Sigmoid colon (tissue), 7 donors: Measurements from ENCODE around the gene PRKAG2. TPM values are rescaled to one million over a fixed set of nuclear protein-coding genes. Genes with fewer than 3 reads are reported as not detected.

Experiments
- DNase-seq: peaks from one replicate; pipeline ENCODE4 v3.0.0-alpha.2; 2019
- H3K27ac ChIP-seq, 4 donors: fragments of 200-600 bp; sonication (generic); one replicate each; pipeline ENCODE4 v1.5.1; 2016 to 2019; ENCODE audit warnings: mild to moderate bottlenecking in 1 of 4
- H3K27me3 ChIP-seq, 3 donors: fragments of 200-600 bp; sonication (generic); one replicate each; pipeline ENCODE4 v1.5.1; 2019; ENCODE audit warnings: mild to moderate bottlenecking in 1 of 3
- H3K36me3 ChIP-seq, 4 donors: fragments of 200-600 bp; sonication (generic); one replicate each; pipeline ENCODE4 v1.5.1; 2016 to 2019
- H3K4me1 ChIP-seq, 4 donors: fragments of 200-600 bp; sonication (generic); one replicate each; pipeline ENCODE4 v1.5.1; 2017 to 2019
- H3K4me3 ChIP-seq, 4 donors: fragments of 200-600 bp; sonication (generic); one replicate each; pipeline ENCODE4 v1.5.1; 2017 to 2019; ENCODE audit warnings: mild to moderate bottlenecking in 2 of 4, moderate library complexity in 1 of 4
- H3K9me3 ChIP-seq, 4 donors: fragments of 200-600 bp in 3 of 4; sonication (generic) in 3 of 4; one replicate each; pipeline versions ENCODE4 v1.5.1 to v1.6.1; 2013 to 2019
- CTCF ChIP-seq, 4 experiments: fragments of 450-650 bp in 3 of 4; fragments of 200-600 bp in 1 of 4; IDR thresholded peaks; one replicate each; pipeline ENCODE4 v1.5.1; 2016 to 2019; ENCODE audit warnings: antibody characterized with exemption in 4 of 4, mild to moderate bottlenecking in 3 of 4, moderate library complexity in 2 of 4
- EP300 ChIP-seq, 4 donors: sonication (generic); formaldehyde crosslinking; IDR thresholded peaks; one replicate each; pipeline ENCODE4 v1.6.1; 2017; ENCODE audit warnings: antibody characterized with exemption in 4 of 4
- POLR2A ChIP-seq, 2 donors: fragments of 450-650 bp; IDR thresholded peaks; one replicate each; pipeline ENCODE4 v1.6.1; 2016; ENCODE audit warnings: antibody characterized with exemption in 2 of 2, mild to moderate bottlenecking in 2 of 2, moderate library complexity in 2 of 2
- POLR2AphosphoS5 ChIP-seq, 4 donors: sonication (generic); formaldehyde crosslinking; IDR thresholded peaks; one replicate each; pipeline ENCODE4 v1.6.1; 2017; ENCODE audit warnings: antibody characterized with exemption in 4 of 4
- WGBS, 2 donors: extraction: QIAGEN DNeasy Blood & Tissue Kit; methylation state at CpG; one replicate each; pipeline ENCODE4 v1.1.7; 2013; 5-methylcytosine and 5-hydroxymethylcytosine counted together
- intact Hi-C: fragments of 100-400 bp; cut with DNase I; formaldehyde crosslinking; loops from one replicate; pipeline ENCODE4 v1.15.1; 2023
- polyA plus RNA-seq, 3 donors: library from polyadenylated mRNA; stranded (reverse); fragments of 200-250 nt; gene quantifications; one replicate each; pipeline ENCODE4 v1.2.3, GENCODE V29; 2013
- total RNA-seq, 4 donors: library from RNA; depleted of rRNA; stranded (reverse); fragments of >200 nt; gene quantifications; one replicate each; pipeline ENCODE4 v1.1.0, GENCODE V29; 2016
- donor health status: healthy with polysubstance abuse.
- donor health status: Bipolar disorder and iron deficiency.
- donor health status: healthy.

The PRKAG2 gene
- total and polyA plus RNA-seq, 7 donors: 19.2 to 51.2 (median 37.1) TPM

DNA sequence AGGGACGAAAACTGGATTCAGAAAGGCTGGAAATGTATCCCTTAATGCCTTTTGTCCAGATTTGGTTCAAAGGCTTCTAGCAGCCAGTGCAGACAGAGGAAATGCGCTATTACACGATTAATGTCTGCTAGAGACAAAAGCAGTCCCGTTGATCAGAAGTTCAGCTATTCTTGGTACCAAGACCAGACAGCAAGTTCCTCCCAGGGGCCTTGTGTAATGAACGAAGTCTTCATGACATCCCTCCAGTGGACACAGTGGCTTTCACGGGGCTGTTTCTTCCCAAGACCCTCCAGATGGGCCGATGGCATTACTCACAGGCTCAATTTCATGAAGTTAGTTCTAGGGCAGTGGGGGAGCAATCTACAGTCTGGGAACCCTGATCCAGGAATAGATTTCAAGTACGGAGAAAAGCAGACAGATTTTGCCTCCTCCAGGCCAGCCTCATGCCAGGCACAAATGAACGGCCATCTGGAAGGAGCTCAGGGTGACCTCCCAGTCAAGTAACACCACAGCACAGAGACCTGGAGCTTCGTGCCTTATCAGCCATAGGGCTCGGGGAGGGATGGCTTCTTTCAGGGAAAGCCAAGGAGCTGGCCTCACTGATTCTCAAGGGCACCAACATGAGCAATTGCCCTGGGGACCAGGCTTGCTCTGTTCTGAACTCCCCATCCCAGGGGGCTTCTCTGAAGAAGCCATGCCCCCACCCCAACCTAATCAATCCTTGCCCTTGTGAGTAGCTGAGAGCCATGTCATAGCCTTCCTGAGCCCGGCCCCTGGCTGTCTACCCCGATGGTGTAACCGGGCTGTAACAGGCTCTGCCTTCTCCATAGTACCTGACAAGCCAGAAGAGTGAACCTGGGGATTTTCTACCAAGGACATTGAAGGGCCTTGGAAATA, 101.1 kb downstream of the PRKAG2 start:
- H3K27ac ChIP-seq: no peak overlapping the region
- peaks cover 0 to 14% (median 11%) of the 10 kb centered on the region in 4 donors for H3K4me1 ChIP-seq
- WGBS, 2 donors: 90 to 92% methylated on average over 14 of the region's 14 CpGs
- H3K4me3 ChIP-seq: no peak overlapping the region
- TF ChIP-seq EP300 (IDR thresholded peaks at IDR 0.05): no peak
- TF ChIP-seq POLR2A (IDR thresholded peaks at IDR 0.05): no peak
- TF ChIP-seq POLR2AphosphoS5 (IDR thresholded peaks at IDR 0.05): no peak
- TF ChIP-seq CTCF (IDR thresholded peaks at IDR 0.05): no peak
- intact Hi-C loops: no loop called here
- H3K9me3 ChIP-seq: no peaks in the 10 kb centered on the region
- H3K36me3 ChIP-seq: no peaks in the 10 kb centered on the region
- DNase-seq: peak; percentile 44
- no peaks in the 10 kb centered on the region for H3K27me3 ChIP-seq

DNA sequence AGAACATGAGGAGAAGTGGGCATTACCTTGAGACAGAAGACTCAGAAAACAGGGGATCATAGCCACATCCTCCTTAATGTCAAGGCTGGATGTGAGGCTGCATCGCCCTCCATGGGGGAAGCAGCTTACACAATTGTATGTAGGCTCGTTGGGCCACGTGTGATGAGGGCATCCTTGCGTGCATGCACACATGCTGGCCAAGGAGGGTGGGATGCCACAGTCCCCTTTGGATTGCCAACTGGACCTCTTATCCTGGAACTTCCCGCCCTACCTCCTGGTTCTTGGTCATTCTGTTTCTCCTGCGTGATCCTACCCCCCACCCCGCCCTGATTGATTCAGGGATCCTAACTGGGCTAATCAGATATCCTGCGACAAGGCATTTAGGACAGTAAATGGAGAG, 102.0 kb downstream of the PRKAG2 start:
- no peaks in the 10 kb centered on the region for H3K36me3 ChIP-seq
- DNase-seq: peak; percentile 44
- peaks cover 0 to 14% (median 12%) of the 10 kb centered on the region in 4 donors for H3K4me1 ChIP-seq
- H3K9me3 ChIP-seq: no peaks in the 10 kb centered on the region
- H3K27me3 ChIP-seq: no peaks in the 10 kb centered on the region
- intact Hi-C loops: no loop called here
- no peak for TF ChIP-seq POLR2AphosphoS5 (IDR thresholded peaks at IDR 0.05)
- no peak overlapping the region for H3K4me3 ChIP-seq
- WGBS, 2 donors: 96 to 97% methylated on average over 8 of the region's 8 CpGs
- H3K27ac ChIP-seq: no peak overlapping the region

GRCh38 chr7:151773797-151774196, 103.1 kb downstream of the PRKAG2 start:
- H3K36me3 ChIP-seq: no peaks in the 10 kb centered on the region
- WGBS, 2 donors: 53 to 82% methylated on average over 9 of the region's 9 CpGs
- H3K4me3 ChIP-seq: no peak overlapping the region
- no peak overlapping the region for H3K27ac ChIP-seq
- intact Hi-C loops: no loop called here
- no peaks in the 10 kb centered on the region for H3K27me3 ChIP-seq
- peaks cover 0 to 22% (median 21%) of the 10 kb centered on the region in 4 donors for H3K4me1 ChIP-seq
- DNase-seq: peak; percentile 47
- H3K9me3 ChIP-seq: no peaks in the 10 kb centered on the region
- TF ChIP-seq POLR2A (IDR thresholded peaks at IDR 0.05) (no peak), POLR2AphosphoS5 (IDR thresholded peaks at IDR 0.05) (no peak), EP300 (IDR thresholded peaks at IDR 0.05) (no peak), CTCF (IDR thresholded peaks at IDR 0.05) (no peak)

- WGBS, 2 donors: 94 to 95% methylated on average over 4 of the region's 4 CpGs
- TF ChIP-seq CTCF (IDR thresholded peaks at IDR 0.05) (no peak), POLR2A (IDR thresholded peaks at IDR 0.05) (no peak), EP300 (IDR thresholded peaks at IDR 0.05) (no peak), POLR2AphosphoS5 (IDR thresholded peaks at IDR 0.05) (no peak)
- Histone ChIP-seq H3K27ac (no peak overlapping the region), H3K9me3 (no peaks in the 10 kb centered on the region), H3K36me3 (no peaks in the 10 kb centered on the region), H3K4me3 (no peak overlapping the region), H3K4me1 (peaks cover 0 to 12% (median 8%) of the 10 kb centered on the region in 4 donors), H3K27me3 (no peaks in the 10 kb centered on the region)
- peak; percentile 32 for DNase-seq
- intact Hi-C loops: no loop called here
These were observed 106.7 kb downstream of the PRKAG2 start for GRCh38 chr7:151770232-151770631.

- WGBS, 2 donors: 70 to 91% methylated on average over 11 of the region's 11 CpGs
- Histone ChIP-seq H3K27ac (peak overlapping the region in 1 of 4 donors; percentile 21), H3K9me3 (no peaks in the 10 kb centered on the region), H3K27me3 (no peaks in the 10 kb centered on the region), H3K4me1 (peaks cover 0 to 12% (median 8%) of the 10 kb centered on the region in 4 donors), H3K4me3 (no peak overlapping the region), H3K36me3 (no peaks in the 10 kb centered on the region)
- intact Hi-C loops: no loop called here
- peak; percentile 60 for DNase-seq
- TF ChIP-seq POLR2A (IDR thresholded peaks at IDR 0.05) (no peak), CTCF (IDR thresholded peaks at IDR 0.05) (no peak), POLR2AphosphoS5 (IDR thresholded peaks at IDR 0.05) (no peak), EP300 (IDR thresholded peaks at IDR 0.05) (no peak)
These were observed 107.6 kb downstream of the PRKAG2 start for GRCh38 chr7:151769188-151769821.
